ENCODE results near the gene DHTKD1. TPM values are rescaled to one million over a fixed set of nuclear protein-coding genes. Genes with fewer than 3 reads are reported as not detected.
"Not testable (repeated sequence)": the region's sequence is repeated elsewhere in the genome, so short reads cannot be mapped to it uniquely, and the experiment has no call there.

DHTKD1 gene
- total RNA-seq, 4 donors from 2014 or later = 15.2 to 45.7 (median 25.4) TPM

DNA sequence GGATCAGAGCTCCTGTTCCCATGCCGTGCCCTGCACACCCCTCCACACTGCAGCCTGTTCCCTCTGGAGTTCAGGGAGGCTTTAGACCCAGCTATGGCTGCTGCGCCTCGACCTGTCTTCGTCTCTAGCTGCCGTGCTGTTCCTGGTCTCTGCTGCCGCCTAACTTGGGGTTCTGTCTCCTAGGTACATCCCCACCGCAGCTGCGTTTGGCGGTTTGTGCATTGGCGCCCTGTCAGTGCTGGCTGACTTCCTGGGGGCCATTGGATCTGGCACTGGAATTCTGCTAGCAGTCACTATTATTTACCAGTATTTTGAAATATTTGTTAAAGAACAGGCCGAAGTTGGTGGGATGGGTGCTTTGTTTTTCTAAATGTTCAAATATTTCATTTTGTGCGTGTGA lies 95.3 kb downstream of the DHTKD1 start:
- TF ChIP-seq, protein P1, sequence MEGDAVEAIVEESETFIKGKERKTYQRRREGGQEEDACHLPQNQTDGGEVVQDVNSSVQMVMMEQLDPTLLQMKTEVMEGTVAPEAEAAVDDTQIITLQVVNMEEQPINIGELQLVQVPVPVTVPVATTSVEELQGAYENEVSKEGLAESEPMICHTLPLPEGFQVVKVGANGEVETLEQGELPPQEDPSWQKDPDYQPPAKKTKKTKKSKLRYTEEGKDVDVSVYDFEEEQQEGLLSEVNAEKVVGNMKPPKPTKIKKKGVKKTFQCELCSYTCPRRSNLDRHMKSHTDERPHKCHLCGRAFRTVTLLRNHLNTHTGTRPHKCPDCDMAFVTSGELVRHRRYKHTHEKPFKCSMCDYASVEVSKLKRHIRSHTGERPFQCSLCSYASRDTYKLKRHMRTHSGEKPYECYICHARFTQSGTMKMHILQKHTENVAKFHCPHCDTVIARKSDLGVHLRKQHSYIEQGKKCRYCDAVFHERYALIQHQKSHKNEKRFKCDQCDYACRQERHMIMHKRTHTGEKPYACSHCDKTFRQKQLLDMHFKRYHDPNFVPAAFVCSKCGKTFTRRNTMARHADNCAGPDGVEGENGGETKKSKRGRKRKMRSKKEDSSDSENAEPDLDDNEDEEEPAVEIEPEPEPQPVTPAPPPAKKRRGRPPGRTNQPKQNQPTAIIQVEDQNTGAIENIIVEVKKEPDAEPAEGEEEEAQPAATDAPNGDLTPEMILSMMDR (IDR thresholded peaks at IDR 0.05 in 4 of 5, conservative IDR thresholded peaks at IDR 0.05 in 1 of 5) = no peak
- TF ChIP-seq POLR2A (IDR thresholded peaks at IDR 0.05) = no peak
- in situ Hi-C loops (cut with MboI; ENCODE audit: low sequenced_read_pairs in 4 of 4) = no loop called here
- intact Hi-C loops (cut with DNase I; ENCODE audit: low total_unique reads) = no loop called here
- ATAC-seq (no peak), DNase-seq (no peak)
- Histone ChIP-seq H3K4me3 (no peak overlapping the region), H3K4me1 (no peaks in the 10 kb centered on the region), H3K27ac (no peak overlapping the region), H3K36me3 (peaks cover 0 to 69% of the 10 kb centered on the region in 2 donors), H3K9me3 (no peaks in the 10 kb centered on the region), H3K27me3 (no peaks in the 10 kb centered on the region)

DNA sequence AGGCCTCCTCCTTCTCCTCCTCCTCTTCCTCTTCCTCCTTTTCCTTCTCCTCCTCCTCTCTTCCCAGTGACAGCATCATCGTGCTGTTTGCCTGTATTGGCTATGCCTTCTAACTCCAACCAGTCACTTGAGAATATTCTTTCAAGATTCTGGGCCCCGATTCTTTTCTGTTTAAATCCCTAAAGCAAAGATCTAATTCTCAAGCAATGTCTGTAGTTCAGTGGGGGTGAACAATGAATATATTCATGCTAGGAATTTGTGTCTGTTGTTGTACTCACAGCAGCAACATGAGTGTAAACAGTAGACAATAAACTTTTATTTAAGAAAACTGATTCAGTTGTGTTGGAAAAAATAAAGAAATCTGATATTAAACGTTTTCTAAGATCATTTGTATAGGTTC lies 96.3 kb downstream of the DHTKD1 start:
- no peaks in the 10 kb centered on the region for H3K9me3 ChIP-seq
- TF ChIP-seq POLR2A (IDR thresholded peaks at IDR 0.05) = no peak
- TF ChIP-seq, protein P1 (IDR thresholded peaks at IDR 0.05 in 4 of 5, conservative IDR thresholded peaks at IDR 0.05 in 1 of 5) = no peak
- in situ Hi-C loops (cut with MboI; ENCODE audit: low sequenced_read_pairs in 4 of 4) = no loop called here
- no peak for ATAC-seq
- no peaks in the 10 kb centered on the region for H3K4me1 ChIP-seq
- no peak for DNase-seq
- H3K27ac ChIP-seq = no peak overlapping the region
- intact Hi-C loops (cut with DNase I; ENCODE audit: low total_unique reads) = no loop called here
- H3K4me3 ChIP-seq = no peak overlapping the region
- peaks cover 0 to 70% of the 10 kb centered on the region in 2 donors for H3K36me3 ChIP-seq
- H3K27me3 ChIP-seq = no peaks in the 10 kb centered on the region

DNA sequence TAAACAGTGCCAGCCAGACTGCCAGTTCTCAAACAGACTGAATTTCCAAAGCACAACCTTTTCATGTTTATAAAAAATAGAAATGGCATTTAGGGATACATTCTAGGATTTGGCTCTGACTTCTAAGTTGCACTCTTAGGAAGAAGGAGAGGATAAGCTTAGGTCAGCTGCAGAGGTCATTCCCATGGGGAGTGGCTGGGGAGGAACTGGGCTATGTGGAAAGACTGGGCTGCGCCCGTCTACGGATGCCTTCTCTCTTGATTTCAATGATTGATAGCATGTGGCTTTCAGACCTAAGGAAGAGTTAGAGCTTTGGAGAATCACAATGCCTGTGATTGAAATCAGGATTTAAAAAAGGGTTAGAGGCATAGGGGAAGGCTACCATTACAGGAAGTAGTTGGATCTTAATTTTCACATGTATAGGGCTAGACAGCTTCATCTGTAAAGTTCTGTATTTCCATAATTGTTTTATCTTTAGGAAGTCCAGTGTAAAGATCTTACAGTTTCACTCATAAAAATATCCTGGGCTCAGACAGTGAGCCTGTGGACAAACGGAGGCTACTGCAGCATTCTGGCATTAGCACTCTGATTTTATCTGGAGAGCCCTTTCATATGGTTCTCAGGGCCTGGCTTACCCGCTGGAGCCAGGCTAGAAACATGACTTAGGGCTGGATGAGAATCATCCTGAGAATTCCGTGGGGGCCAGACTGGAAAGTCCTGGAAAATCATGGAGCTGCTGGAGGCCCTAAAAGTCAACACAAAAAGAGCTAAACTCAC lies 97.4 kb downstream of the DHTKD1 start:
- no peaks in the 10 kb centered on the region for H3K27me3 ChIP-seq
- H3K4me3 ChIP-seq = no peak overlapping the region
- intact Hi-C loops (cut with DNase I; ENCODE audit: low total_unique reads) = no loop called here
- in situ Hi-C loops (cut with MboI; ENCODE audit: low sequenced_read_pairs in 4 of 4) = no loop called here
- H3K36me3 ChIP-seq = peaks cover 0 to 76% of the 10 kb centered on the region in 2 donors
- no peaks in the 10 kb centered on the region for H3K9me3 ChIP-seq
- no peaks in the 10 kb centered on the region for H3K4me1 ChIP-seq
- ATAC-seq = no peak
- H3K27ac ChIP-seq = no peak overlapping the region
- no peak for DNase-seq
- TF ChIP-seq POLR2A (IDR thresholded peaks at IDR 0.05) = no peak
- TF ChIP-seq, protein P1 (IDR thresholded peaks at IDR 0.05 in 4 of 5, conservative IDR thresholded peaks at IDR 0.05 in 1 of 5) = no peak

DNA sequence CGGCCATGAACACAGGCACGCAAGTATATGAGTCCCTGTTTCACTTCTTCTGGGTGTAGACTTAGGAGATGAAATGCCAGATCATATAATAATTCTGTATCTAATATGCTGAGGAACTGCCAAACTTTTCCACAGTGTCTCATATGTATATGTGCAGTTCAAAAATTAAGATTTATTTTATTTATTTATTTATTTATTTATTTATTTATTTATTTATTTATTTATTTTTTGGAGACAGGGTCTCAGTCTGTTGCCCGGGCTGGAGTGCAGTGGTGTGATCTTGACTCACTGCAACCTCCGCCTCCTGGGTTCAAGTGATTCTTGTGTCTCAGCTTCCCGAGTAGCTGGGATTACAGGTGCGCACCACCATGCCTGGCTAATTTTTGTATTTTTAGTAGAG lies 102.8 kb downstream of the DHTKD1 start:
- H3K4me3 ChIP-seq; H3K27ac ChIP-seq; H3K9me3 ChIP-seq; DNase-seq; in situ Hi-C loops (cut with MboI; ENCODE audit: low sequenced_read_pairs in 4 of 4); H3K27me3 ChIP-seq; ATAC-seq; intact Hi-C loops (cut with DNase I; ENCODE audit: low total_unique reads); H3K4me1 ChIP-seq: not testable (repeated sequence)
- peaks cover 3 to 89% of the 10 kb centered on the region in 2 donors for H3K36me3 ChIP-seq

MicroRNA genes within 50 kb of the gene (microRNA counts, 767-probe panel; counts per million panel counts)
- 356 to 448 counts per million in 2 donors for microRNA hsa-miR-548ak

Small RNA genes lying within 50 kb of the gene (microRNA-seq; reads per million reads assigned to microRNA genes)
- gene MIR548AK (ENCODE audit: borderline replicate concordance in 2 of 2) = 0 reads per million in 2 donors

Other genes with a start within 250 kb of the DHTKD1 start
- 1 to 10 TPM in 3 of 4 donors, under 1 TPM in 1; 0.88 to 3.4 (median 1.4) TPM for gene PROSER2, start 245.6 kb upstream of the DHTKD1 start, total RNA-seq
- gene UPF2, start 26.1 kb upstream of the DHTKD1 start, total RNA-seq = 10 to 100 TPM; 22.9 to 30.7 (median 26.4) TPM
- 1 to 10 TPM; 6.0 to 9.4 (median 8.6) TPM for gene SEC61A2, start 60.7 kb downstream of the DHTKD1 start, total RNA-seq
- 1 to 10 TPM; 5.1 to 8.2 (median 5.6) TPM for gene NUDT5, start 126.9 kb downstream of the DHTKD1 start, total RNA-seq
- 10 to 100 TPM; 31.0 to 54.3 (median 37.9) TPM for gene CDC123, start 127.2 kb downstream of the DHTKD1 start, total RNA-seq